ENCODE results near the gene OR4F15. TPM values are rescaled to one million over a fixed set of nuclear protein-coding genes. Genes with fewer than 3 reads are reported as not detected.
"Not testable (repeated sequence)": the region's sequence is repeated elsewhere in the genome, so short reads cannot be mapped to it uniquely, and the experiment has no call there.

OR4F15 gene
- total RNA-seq, 1 donor from 2014 or later, result not detected

GRCh38 chr15:101773496-101774100 is 38.4 kb upstream of the OR4F15 start:
- Mint-ChIP-seq H3K27ac (no peak overlapping the region), H3K36me3 (no peaks in the 10 kb centered on the region), H3K4me1 (ENCODE audit: unreplicated experiment) (no peaks in the 10 kb centered on the region), H3K9me3 (no peaks in the 10 kb centered on the region), H3K27me3 (peaks cover 26% of the 10 kb centered on the region), H3K4me3 (no peak overlapping the region)
- no peak for DNase-seq (ENCODE audit: extremely low spot score, unreplicated experiment)
- no peak for TF ChIP-seq CTCF (conservative IDR thresholded peaks at IDR 0.05)

GRCh38 chr15:101775136-101775535 is 36.9 kb upstream of the OR4F15 start:
- H3K9me3 Mint-ChIP-seq, result no peaks in the 10 kb centered on the region
- no peaks in the 10 kb centered on the region for H3K4me1 Mint-ChIP-seq (ENCODE audit: unreplicated experiment)
- no peak overlapping the region for H3K4me3 Mint-ChIP-seq
- H3K27me3 Mint-ChIP-seq, result peaks cover 32% of the 10 kb centered on the region
- TF ChIP-seq CTCF (conservative IDR thresholded peaks at IDR 0.05), result no peak
- H3K27ac Mint-ChIP-seq, result no peak overlapping the region
- DNase-seq (ENCODE audit: extremely low spot score, unreplicated experiment), result no peak
- H3K36me3 Mint-ChIP-seq, result no peaks in the 10 kb centered on the region

GRCh38 chr15:101778576-101778975 is 33.4 kb upstream of the OR4F15 start:
- not testable (repeated sequence) for H3K4me1 Mint-ChIP-seq (ENCODE audit: unreplicated experiment); DNase-seq (ENCODE audit: extremely low spot score, unreplicated experiment); H3K27ac Mint-ChIP-seq; H3K36me3 Mint-ChIP-seq; H3K9me3 Mint-ChIP-seq; H3K4me3 Mint-ChIP-seq
- H3K27me3 Mint-ChIP-seq, result peaks cover 36% of the 10 kb centered on the region

GRCh38 chr15:101780225-101780624 is 31.8 kb upstream of the OR4F15 start:
- not testable (repeated sequence) for H3K4me3 Mint-ChIP-seq; H3K4me1 Mint-ChIP-seq (ENCODE audit: unreplicated experiment); DNase-seq (ENCODE audit: extremely low spot score, unreplicated experiment); H3K36me3 Mint-ChIP-seq; H3K27ac Mint-ChIP-seq; H3K9me3 Mint-ChIP-seq
- H3K27me3 Mint-ChIP-seq, result peaks cover 45% of the 10 kb centered on the region

- DNase-seq (ENCODE audit: extremely low spot score, unreplicated experiment), result no peak
- no peak overlapping the region for H3K4me3 Mint-ChIP-seq
Observed at GRCh38 chr15:101781928-101782327, 30.1 kb upstream of the OR4F15 start.

GRCh38 chr15:101784644-101785043 is 27.4 kb upstream of the OR4F15 start:
- no peak overlapping the region for H3K27ac Mint-ChIP-seq
- DNase-seq (ENCODE audit: extremely low spot score, unreplicated experiment), result no peak
- no peaks in the 10 kb centered on the region for H3K9me3 Mint-ChIP-seq
- H3K4me1 Mint-ChIP-seq (ENCODE audit: unreplicated experiment), result no peaks in the 10 kb centered on the region
- peaks cover 35% of the 10 kb centered on the region for H3K27me3 Mint-ChIP-seq
- no peaks in the 10 kb centered on the region for H3K36me3 Mint-ChIP-seq
- no peak overlapping the region for H3K4me3 Mint-ChIP-seq
- TF ChIP-seq CTCF (conservative IDR thresholded peaks at IDR 0.05), result no peak

More at GRCh38 chr15:101781928-101782327, 30.1 kb upstream of the OR4F15 start:
- H3K4me1 Mint-ChIP-seq (ENCODE audit: unreplicated experiment), result no peaks in the 10 kb centered on the region
- peaks cover 40% of the 10 kb centered on the region for H3K27me3 Mint-ChIP-seq
- H3K27ac Mint-ChIP-seq, result no peak overlapping the region
- no peaks in the 10 kb centered on the region for H3K9me3 Mint-ChIP-seq
- H3K36me3 Mint-ChIP-seq, result no peaks in the 10 kb centered on the region
- no peak for TF ChIP-seq CTCF (conservative IDR thresholded peaks at IDR 0.05)

GRCh38 chr15:101786422-101786821 is 25.6 kb upstream of the OR4F15 start:
- not testable (repeated sequence) for H3K4me3 Mint-ChIP-seq; DNase-seq (ENCODE audit: extremely low spot score, unreplicated experiment); H3K9me3 Mint-ChIP-seq; H3K27ac Mint-ChIP-seq; H3K36me3 Mint-ChIP-seq; H3K4me1 Mint-ChIP-seq (ENCODE audit: unreplicated experiment)
- peaks cover 34% of the 10 kb centered on the region for H3K27me3 Mint-ChIP-seq

GRCh38 chr15:101788001-101788400 is 24.0 kb upstream of the OR4F15 start:
- peaks cover 39% of the 10 kb centered on the region for H3K27me3 Mint-ChIP-seq
- not testable (repeated sequence) for H3K4me1 Mint-ChIP-seq (ENCODE audit: unreplicated experiment); H3K36me3 Mint-ChIP-seq; DNase-seq (ENCODE audit: extremely low spot score, unreplicated experiment); H3K9me3 Mint-ChIP-seq; H3K4me3 Mint-ChIP-seq; H3K27ac Mint-ChIP-seq

- H3K4me1 Mint-ChIP-seq (ENCODE audit: unreplicated experiment); H3K27ac Mint-ChIP-seq; H3K36me3 Mint-ChIP-seq; DNase-seq (ENCODE audit: extremely low spot score, unreplicated experiment); H3K4me3 Mint-ChIP-seq; H3K9me3 Mint-ChIP-seq: not testable (repeated sequence)
- H3K27me3 Mint-ChIP-seq, result peaks cover 33% of the 10 kb centered on the region
Observed at GRCh38 chr15:101788503-101789269, 23.3 kb upstream of the OR4F15 start.

- not testable (repeated sequence) for H3K27ac Mint-ChIP-seq; H3K9me3 Mint-ChIP-seq; H3K4me1 Mint-ChIP-seq (ENCODE audit: unreplicated experiment); H3K4me3 Mint-ChIP-seq; DNase-seq (ENCODE audit: extremely low spot score, unreplicated experiment); H3K36me3 Mint-ChIP-seq
- H3K27me3 Mint-ChIP-seq, result peaks cover 30% of the 10 kb centered on the region
Observed at GRCh38 chr15:101790748-101791147, 21.3 kb upstream of the OR4F15 start.
